ENCODE measurements around the gene RALB.
A peak's percentile ranks its signal among the peaks of the same experiment; 100 is the strongest.
"Not testable (repeated sequence)": the region's sequence is repeated elsewhere in the genome, so short reads cannot be mapped to it uniquely, and the experiment has no call there.

RALB gene

DNA sequence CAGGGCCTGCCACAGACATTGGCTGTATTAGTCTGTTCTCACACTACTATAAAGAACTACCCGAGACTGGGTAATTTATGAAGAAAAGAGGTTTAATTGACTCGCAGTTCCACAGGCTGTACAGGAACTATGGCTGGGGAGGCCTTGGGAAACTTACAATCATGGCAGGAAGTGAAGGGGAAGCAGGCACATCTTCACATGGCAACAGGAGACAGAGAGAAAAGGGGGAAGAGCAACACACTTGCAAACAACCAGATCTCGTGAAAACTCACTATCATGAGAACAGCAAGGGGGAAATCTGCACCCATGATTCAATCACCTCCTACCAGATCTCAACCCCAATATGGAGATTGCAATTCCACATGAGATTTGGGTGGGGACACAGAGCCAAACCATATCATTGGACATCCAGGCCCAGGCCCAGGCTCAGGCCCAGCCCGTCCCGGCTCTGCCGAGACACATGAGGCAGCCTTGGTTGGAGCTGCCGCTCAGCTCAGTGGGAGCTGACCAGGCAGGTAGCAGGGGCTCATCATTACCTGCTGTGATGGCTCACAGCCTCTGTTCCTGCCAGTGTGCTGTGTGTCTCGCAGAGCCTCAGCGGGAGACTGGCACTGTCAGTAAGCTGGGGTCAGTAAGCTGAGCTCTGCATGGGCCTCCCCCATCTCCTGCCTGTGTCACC, 8.6 kb upstream of the RALB start:
- DNase-seq: no peak

- DNase-seq: no peak
Observed at GRCh38 chr2:120244656-120245519, 7.8 kb upstream of the RALB start.

- peak; percentile 46 for DNase-seq
Observed at GRCh38 chr2:120245520-120246332, 6.9 kb upstream of the RALB start.

DNA sequence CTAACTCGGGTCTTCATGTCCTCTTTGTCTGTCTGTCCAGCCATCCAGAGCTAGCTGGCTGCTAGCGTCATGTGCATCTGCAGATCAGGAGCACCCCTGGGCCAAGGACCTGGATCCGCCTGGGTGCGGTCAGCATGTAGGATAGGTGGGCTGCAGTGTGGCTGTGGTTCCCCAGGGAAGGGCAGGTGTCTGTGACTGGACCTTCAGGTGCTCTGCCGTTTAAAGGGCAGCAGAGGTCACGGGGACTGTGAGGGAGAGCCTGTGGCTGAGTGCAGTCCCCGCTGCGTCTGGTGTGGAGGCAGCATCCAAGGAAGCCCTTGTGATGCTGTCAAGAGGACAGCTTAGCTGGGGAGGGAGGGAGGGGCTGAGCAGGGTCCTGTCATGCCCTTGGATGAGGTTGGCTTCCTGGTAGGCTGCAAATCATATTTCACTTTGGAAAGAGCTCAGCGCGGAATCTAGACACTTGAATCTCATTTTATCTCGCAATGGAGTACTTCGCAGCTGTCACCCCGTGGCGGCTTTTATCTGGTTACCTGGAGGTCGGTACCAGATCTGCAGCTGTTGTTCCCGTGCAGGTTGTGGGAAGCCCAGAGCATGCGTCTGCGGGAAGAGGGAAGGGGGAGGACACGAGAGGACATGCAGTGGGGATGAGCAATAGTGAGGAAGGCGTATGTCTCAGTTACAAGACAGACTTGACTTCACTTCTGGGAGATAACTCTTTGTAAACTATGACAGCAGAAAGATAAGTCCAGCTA, 5.9 kb upstream of the RALB start:
- DNase-seq: no peak

DNA sequence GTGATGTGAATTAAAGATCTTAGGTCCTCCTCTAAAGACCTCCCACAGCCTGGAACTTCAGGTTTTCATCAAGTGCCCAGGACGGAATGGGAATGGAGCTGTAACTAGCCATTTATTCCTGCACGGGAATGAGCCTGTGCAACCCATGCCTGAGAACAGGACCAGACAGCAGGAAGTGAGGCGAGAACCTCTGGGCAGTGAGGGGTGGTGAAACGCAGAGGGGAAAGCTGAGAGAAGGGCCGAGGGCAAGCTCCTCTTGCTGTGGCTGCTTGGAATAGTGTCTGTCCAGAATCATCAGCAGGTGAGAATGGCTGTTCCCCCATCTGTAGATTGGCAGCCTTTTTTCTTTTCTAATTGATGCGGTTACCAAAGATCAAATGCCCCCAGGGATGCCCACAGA, 4.8 kb upstream of the RALB start:
- no peak for DNase-seq

GRCh38 chr2:120250640-120251039, 2.0 kb upstream of the RALB start:
- DNase-seq: no peak

DNA sequence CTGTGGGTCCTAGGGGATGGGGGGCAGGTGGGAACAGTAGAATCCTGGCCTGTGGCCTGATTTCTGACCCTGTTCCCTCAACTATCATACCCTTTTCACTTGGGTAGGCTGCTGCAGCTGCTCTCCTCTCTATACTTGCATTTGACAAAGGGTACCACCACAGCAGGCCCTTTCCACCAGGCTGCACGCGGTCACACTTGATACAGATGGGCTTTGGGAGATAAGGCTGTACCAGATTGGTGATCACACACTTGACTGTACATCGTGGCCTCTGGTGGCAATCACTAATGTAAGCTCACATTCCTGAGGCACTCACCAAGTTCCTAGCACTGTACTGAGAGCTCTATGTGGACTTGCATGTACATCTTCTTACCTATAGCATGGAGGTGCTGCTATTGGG, 1.6 kb upstream of the RALB start:
- no peak for DNase-seq

DNA sequence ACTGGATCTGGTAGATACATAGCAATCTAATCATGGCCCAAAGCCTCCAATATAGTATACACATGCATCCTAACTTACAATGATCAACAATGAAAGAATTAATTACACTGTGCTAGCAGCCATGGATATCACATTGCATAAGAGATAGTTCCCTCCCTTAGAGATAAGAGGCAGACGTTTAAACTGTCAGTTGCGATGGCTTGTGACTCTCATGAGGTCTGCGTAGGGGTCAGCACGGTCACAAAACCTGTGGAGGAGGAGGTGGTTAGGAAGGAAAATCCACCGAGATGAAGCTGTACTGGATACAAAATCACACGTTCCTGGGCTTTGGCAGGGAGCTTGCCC, 800 bp upstream of the RALB start:
- no peak for DNase-seq

DNA sequence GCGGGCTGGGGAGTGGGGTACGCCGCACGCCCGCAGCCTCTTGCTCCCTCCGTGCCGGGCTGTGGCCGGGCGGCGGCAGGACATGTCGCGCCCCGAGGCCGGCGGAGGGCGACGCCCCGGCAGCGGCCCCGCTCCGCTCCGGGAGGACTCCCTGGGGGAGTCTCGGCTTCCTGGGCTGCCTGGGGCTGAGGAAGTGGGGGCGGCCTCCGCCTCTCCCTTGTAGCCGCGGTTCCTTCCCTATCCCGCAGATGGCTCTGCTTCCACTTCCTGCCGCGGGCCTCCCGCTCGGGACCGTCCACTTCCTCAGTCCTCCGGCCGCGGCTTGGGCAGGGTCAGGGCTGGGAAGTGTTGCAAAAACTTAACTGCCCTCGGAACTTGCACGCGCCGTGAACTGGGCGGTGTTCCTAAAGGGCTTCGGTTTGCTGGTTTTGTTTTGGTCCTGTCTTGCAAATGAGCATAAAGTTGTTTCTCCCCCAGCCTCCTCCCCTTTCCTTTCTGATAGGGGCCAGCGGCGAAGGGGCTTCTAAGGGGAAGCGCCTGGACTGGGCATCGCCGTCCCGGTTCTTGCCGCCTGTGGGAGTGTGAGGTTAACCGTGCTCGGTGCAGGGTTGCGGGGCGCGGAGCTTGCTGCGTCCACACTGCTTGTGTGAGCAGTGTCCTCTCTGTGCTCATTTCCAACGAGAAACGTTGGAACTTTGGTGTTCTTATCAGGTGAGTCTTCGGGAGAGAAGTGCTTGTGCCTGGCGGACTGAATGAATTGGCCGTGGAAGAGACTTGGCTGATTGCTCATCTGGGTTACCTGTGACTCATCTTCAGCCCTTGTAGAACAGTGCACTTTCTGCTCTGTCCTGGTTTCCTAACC, 600 bp downstream of the RALB start:
- no peak for DNase-seq

- no peak for DNase-seq
Observed at GRCh38 chr2:120254178-120254577, 1.5 kb downstream of the RALB start.

- DNase-seq: no peak
Observed at GRCh38 chr2:120255071-120255470, 2.4 kb downstream of the RALB start.

DNA sequence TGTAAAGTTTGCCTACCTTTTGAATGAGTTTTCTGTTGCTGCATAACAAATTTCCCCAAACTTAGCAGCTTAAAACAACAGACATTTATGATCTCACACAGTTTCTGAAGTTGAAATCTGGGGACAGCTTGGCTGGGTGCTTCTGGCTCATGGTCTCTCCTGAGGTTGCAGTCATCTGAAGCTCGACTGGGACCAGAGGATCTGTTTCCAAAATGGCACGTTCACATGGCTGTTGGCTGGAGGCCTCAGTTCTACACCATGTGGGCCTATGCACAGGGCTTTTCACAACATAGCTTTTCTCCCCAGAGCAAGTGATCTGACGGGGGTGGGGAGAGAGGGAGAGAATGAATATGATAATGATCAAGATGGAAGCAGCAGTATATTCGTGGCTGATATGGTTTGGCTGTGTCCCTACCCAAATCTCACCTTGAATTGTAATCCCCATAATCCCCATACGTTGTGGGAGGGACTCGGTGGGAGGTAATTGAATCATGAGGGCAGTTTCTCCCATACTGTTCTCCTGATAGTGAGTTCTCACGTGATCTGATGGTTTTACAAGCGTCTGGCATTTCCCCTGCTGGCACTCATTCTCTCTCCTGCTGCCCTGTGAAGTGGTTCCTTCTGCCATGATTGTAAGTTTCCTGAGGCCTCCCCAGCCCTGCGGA, 3.5 kb downstream of the RALB start:
- no peak for DNase-seq

DNA sequence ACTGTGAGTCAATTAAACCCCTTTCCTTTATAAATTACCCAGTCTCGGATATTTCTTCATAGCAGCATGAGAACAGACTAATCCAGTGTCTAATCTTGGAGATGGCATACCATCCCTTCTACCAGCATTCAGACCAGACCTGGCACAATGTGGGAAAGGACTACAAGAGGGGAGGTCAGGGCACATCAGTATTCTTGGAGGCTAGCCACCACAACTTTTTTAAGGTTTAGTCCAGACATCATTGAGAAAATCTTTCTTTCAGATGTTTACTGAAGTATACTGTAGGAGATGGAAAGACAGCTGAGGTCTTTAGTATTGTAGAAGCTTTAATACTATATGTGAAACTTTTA, 4.0 kb downstream of the RALB start:
- DNase-seq: no peak

- no peak for DNase-seq
Observed at GRCh38 chr2:120257522-120257921, 4.9 kb downstream of the RALB start.

DNA sequence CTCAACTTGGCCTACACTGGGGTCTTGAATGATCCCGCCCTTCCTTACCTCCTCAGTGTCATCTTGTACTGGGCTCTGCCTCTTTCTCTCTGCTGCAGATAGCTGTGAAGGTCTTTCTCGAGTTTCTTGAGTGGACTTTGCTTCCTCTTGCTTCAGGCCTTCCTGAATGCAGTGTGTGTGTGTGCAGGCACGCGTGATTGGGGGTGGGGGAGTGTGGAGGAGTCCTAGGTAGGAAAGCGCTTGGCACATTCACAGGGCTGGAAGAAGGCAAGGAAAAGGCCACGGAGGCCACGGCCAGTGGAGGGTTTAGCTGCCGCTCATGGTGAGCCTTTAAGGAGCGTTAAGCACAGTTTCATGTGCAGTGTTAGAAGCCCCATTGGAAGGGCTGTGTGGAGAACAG, 5.5 kb downstream of the RALB start:
- DNase-seq: no peak

DNA sequence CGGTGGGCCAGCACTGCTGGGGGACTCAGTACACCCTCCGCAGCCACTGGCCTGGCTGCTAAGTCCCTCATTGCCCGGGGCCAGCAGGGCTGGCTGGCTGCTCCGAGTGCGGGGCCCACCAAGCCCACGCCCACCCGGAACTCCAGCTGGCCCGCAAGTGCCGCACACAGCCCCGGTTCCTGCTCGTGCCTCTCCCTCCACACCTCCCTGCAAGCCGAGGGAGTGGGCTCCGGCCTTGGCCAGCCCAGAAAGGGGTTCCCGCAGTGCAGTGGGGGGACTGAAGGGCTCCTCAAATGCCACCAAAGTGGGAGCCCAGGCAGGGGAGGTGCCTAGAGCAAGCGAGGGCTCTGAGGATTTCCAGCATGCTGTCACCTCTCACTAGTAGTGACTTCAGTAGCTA, 7.3 kb downstream of the RALB start:
- not testable (repeated sequence) for DNase-seq

- no peak for DNase-seq
Observed at GRCh38 chr2:120260736-120261135, 8.1 kb downstream of the RALB start.

GRCh38 chr2:120261387-120262006, 8.8 kb downstream of the RALB start:
- no peak for DNase-seq

GRCh38 chr2:120262150-120262549, 9.5 kb downstream of the RALB start:
- DNase-seq: no peak

GRCh38 chr2:120262761-120263428, 10.2 kb downstream of the RALB start:
- no peak for DNase-seq

Measured in NCI-H2081 treated with DMSO at 0.1 percent for 48 hours (cell line).